ENCODE measurements around the gene UBL5. TPM values are rescaled to one million over a fixed set of nuclear protein-coding genes. Genes with fewer than 3 reads are reported as not detected.

The UBL5 gene
- total RNA-seq, result 516 and 622 TPM in 2 replicates

DNA sequence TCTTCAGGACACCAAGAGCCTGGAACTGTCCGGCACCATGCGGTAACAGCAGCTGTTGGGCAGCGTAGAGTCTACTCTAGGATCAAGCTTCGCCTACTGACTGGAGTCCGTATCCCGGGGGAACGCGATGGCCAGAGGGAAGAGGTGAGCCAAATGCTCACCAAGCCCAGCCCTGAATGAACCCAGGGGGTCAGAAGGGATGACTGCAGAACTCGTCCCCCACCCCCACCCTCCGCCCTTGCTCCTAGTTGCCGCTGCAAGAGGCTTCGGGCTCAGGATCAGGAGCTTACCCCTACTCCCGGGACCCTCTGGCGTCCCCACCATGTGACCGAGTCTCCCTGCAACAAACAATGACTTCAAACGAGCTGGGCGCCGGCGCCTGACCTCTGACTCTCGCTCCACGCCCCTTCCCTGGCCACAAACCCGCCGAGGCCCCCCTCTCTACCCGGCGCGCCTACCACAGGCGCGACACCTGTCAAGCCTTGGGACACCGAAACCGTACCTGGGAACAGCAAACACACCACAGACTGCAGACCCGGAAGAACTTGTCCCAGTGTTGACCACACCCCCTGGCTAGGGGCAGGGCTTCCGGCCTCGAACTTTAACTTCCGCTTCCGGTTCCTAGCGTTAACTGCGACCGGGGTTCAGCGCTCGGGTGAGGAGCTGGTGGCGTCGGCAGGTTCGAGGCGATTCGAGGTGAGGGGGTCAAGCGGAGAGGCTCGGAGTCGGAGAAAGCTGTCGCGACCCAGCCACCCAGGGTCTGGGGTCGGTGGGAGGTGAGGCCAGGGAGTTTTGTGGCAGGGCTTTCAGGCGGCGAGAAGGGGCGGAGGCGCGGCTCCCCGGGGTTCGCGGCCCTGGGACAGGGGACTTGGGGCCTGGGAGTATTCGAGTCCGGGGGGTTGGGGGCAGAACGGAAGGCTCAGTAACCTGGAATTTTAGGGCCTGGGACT is at the start of gene UBL5:
UBL5 (plus strand) TSS at position 630 of the 950 bp plus-strand sequence. CDS start 420 bp downstream, outside the sequence.

DNA sequence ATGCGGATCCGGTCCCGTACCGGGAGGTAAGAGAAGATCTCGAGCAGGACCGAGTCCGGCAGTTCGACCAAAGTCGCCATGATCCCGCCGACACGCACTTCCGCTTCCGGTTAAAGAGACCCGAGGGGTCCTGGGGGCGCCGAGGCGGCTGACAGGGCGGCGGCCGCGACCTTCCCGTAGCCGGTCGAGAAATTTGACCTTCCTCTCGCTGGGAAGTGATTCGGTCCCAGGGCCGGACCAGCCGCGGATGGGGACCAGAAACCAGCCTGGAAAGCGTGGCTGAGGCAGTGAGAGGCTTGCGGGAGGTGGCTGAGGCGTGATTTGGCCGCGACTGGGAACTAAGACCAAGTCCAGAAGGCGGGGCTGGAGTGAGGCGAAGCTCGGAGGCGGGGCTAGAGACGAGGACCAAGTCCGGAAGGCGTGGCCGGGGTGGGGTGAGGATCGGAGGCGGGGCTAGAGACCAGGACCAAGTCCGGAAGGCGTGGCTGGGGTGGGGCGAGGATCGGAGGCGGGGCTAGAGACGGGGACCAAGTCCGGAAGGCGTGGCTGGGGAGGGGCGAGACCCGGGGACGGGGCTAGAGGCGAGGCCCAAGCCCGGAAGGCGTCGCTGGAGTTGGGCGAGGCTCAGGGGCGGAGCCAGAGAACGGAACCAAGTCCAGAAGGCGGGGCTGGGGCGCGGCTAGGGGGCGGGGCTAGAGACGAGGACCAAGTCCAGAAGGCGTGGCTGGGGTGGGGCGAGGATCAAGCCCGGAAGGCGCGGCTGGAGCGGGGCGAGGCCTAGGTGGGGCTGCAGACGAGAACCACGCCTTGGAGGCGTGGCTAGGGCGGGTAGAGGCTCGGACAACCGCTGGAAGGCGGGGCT is 8.8 kb upstream of the UBL5 start, which contains the start of gene FBXL12:
FBXL12 (minus strand) TSS at position 346 of the 862 bp plus-strand sequence; CDS start at position 80, 266 bp downstream.

DNA sequence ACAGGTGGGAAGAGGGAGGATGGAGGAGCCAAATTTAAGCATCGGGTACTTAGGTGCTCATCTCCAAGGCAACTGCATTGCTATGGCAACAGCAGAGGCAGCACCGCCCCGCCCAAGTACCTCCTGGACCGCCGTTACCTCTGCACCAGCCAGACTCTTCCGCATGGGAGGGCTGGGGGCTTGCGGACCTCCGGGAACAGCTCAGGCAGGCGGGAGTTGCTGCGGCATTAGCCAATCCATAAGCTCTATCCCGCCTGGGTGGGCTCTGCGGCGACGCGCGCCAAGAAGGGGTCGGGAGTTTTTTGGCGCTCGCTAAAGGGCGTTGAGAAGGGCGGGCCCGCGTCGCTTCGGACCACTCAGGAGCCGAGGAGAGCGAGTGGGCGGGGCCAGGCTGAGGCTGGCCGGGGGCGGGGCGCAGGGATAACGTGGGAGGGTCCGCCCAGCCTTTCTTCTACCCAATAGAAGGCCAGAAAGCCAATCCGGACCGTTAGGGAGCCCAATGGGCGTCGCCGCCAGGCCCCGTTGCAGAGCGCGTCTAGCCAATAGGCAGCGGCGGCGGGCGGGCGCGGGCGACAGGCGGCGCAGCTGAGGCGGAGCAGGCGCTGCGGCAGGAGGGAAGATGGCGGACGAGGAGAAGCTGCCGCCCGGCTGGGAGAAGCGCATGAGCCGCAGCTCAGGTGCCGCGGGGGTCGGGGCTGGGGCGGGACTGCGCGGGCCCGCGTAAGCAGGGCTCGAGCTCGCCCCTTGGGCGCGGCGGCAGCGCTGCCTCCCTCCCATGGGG is 7.2 kb downstream of the UBL5 start, which contains the start of gene PIN1:
PIN1 (plus strand) TSS at position 593 of the 781 bp plus-strand sequence; CDS start at position 620, 27 bp downstream.

Other genes with a start within 250 kb of the UBL5 start
- 16.8 and 19.4 TPM in 2 replicates for gene ZNF121, start 243.4 kb upstream of the UBL5 start, total RNA-seq
- 20.2 and 27.9 TPM in 2 replicates for gene ZNF561, start 206.7 kb upstream of the UBL5 start, total RNA-seq
- 12.3 and 16.3 TPM in 2 replicates for gene ZNF562, start 152.8 kb upstream of the UBL5 start, total RNA-seq
- gene ZNF846, start 59.2 kb upstream of the UBL5 start, total RNA-seq, result 12.7 and 16.9 TPM in 2 replicates
- 20.6 and 21.6 TPM in 2 replicates for gene FBXL12, start 8.8 kb upstream of the UBL5 start, total RNA-seq
- 37.7 and 46.6 TPM in 2 replicates for gene PIN1, start 7.4 kb downstream of the UBL5 start, total RNA-seq
- gene OLFM2, start 108.6 kb downstream of the UBL5 start, total RNA-seq, result 14.7 and 18.8 TPM in 2 replicates
- 52.1 and 58.2 TPM in 2 replicates for gene COL5A3, start 182.6 kb downstream of the UBL5 start, total RNA-seq
- not detected in 2 replicates for gene RDH8, start 185.6 kb downstream of the UBL5 start, total RNA-seq

All from cardiac ventricle fibroblast (primary cell).